ENCODE measurements around the gene HIF1AN.
"Not testable (repeated sequence)": the region's sequence is repeated elsewhere in the genome, so short reads cannot be mapped to it uniquely, and the experiment has no call there.

Gene HIF1AN

DNA sequence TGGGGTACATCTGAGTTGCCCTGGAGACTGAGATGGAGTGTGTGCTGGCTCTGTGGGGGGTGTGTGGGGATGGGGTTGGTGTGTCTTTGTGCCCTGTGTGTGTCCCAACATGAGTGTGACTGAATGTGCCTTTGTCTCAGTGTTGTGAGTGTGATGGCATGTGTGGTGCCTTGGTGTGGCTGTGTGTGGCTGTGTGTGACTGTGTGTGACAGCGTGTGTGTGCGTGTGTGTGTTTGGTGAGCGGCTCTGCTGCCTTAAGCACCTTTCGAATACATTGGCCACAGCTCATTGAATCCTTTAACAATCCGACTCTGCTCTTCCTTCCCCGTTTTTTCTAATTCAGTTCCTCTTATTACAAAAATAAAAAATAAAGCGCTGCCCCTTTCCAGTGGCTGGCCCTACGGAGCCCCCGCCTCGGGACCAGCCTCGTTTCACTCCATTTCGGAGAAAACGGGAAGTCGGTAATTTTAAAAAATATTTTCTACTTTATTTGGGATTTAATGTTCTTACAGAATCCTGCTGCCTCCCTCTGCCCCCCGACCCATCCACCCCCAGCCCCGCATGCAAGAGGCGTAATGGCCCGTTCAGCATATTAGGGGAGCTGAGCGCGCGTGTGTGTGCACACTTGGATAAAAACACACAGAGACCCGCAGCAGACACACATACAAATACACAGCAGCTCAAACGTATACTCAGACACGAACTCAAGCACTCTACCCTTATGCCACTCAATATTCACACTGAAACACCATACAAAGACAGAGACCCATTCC is 35.5 kb downstream of the HIF1AN start:
- no peak overlapping the region for H3K4me3 ChIP-seq (ENCODE audit: low read length)
- no peaks in the 10 kb centered on the region for H3K36me3 ChIP-seq (ENCODE audit: control insufficient read depth, insufficient read depth, low read length)
- no peaks in the 10 kb centered on the region for H3K4me1 ChIP-seq (ENCODE audit: control insufficient read depth, insufficient read depth, low read length)
- no peak overlapping the region for H3K9ac ChIP-seq (ENCODE audit: low read length)
- no peaks in the 10 kb centered on the region for H3K9me3 ChIP-seq (ENCODE audit: control insufficient read depth, low read length)
- peaks cover 48% of the 10 kb centered on the region for H3K27me3 ChIP-seq (ENCODE audit: control insufficient read depth, insufficient read depth, low read length)

DNA sequence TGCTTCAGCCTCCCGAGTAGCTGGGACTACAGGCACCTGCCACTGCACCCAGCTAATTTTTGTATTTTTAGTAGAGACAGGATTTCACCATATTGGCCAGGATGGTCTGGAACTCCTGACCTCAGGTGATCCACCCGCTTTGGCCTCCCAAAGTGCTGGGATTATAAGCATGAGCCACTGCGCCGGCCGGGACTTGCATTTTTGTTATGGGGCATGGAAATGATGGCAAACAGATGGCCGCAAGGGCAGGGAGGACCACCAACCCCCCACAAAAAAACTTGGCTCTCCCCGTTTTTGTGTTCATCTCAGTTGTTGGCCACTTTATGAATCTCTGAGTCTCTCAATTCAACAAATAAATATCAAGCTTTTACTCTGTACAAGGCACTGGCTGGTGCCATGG is 39.4 kb downstream of the HIF1AN start:
- not testable (repeated sequence) for H3K4me3 ChIP-seq (ENCODE audit: low read length); H3K9ac ChIP-seq (ENCODE audit: low read length)
- peaks cover 22% of the 10 kb centered on the region for H3K27me3 ChIP-seq (ENCODE audit: control insufficient read depth, insufficient read depth, low read length)

GRCh38 chr10:100575585-100576281 is 40.0 kb downstream of the HIF1AN start:
- H3K4me1 ChIP-seq (ENCODE audit: control insufficient read depth, insufficient read depth, low read length): no peaks in the 10 kb centered on the region
- no peak overlapping the region for H3K9ac ChIP-seq (ENCODE audit: low read length)
- no peaks in the 10 kb centered on the region for H3K36me3 ChIP-seq (ENCODE audit: control insufficient read depth, insufficient read depth, low read length)
- H3K27me3 ChIP-seq (ENCODE audit: control insufficient read depth, insufficient read depth, low read length): peaks cover 16% of the 10 kb centered on the region
- no peaks in the 10 kb centered on the region for H3K9me3 ChIP-seq (ENCODE audit: control insufficient read depth, low read length)
- H3K4me3 ChIP-seq (ENCODE audit: low read length): no peak overlapping the region

More for the DNA sequence above, 39.4 kb downstream of the HIF1AN start:
- not testable (repeated sequence) for H3K9me3 ChIP-seq (ENCODE audit: control insufficient read depth, low read length); H3K4me1 ChIP-seq (ENCODE audit: control insufficient read depth, insufficient read depth, low read length); H3K36me3 ChIP-seq (ENCODE audit: control insufficient read depth, insufficient read depth, low read length)

- H3K36me3 ChIP-seq (ENCODE audit: control insufficient read depth, insufficient read depth, low read length): no peaks in the 10 kb centered on the region
- H3K4me3 ChIP-seq (ENCODE audit: low read length): no peak overlapping the region
- no peaks in the 10 kb centered on the region for H3K9me3 ChIP-seq (ENCODE audit: control insufficient read depth, low read length)
- H3K4me1 ChIP-seq (ENCODE audit: control insufficient read depth, insufficient read depth, low read length): no peaks in the 10 kb centered on the region
- H3K9ac ChIP-seq (ENCODE audit: low read length): no peak overlapping the region
- H3K27me3 ChIP-seq (ENCODE audit: control insufficient read depth, insufficient read depth, low read length): peaks cover 13% of the 10 kb centered on the region
Measured at GRCh38 chr10:100576282-100576635, 40.5 kb downstream of the HIF1AN start.

GRCh38 chr10:100579261-100580090 is 43.7 kb downstream of the HIF1AN start:
- Histone ChIP-seq H3K36me3 (ENCODE audit: control insufficient read depth, insufficient read depth, low read length) (no peaks in the 10 kb centered on the region), H3K4me3 (ENCODE audit: low read length) (no peak overlapping the region), H3K27me3 (ENCODE audit: control insufficient read depth, insufficient read depth, low read length) (peaks cover 13% of the 10 kb centered on the region), H3K4me1 (ENCODE audit: control insufficient read depth, insufficient read depth, low read length) (no peaks in the 10 kb centered on the region), H3K9ac (ENCODE audit: low read length) (no peak overlapping the region), H3K9me3 (ENCODE audit: control insufficient read depth, low read length) (no peaks in the 10 kb centered on the region)

DNA sequence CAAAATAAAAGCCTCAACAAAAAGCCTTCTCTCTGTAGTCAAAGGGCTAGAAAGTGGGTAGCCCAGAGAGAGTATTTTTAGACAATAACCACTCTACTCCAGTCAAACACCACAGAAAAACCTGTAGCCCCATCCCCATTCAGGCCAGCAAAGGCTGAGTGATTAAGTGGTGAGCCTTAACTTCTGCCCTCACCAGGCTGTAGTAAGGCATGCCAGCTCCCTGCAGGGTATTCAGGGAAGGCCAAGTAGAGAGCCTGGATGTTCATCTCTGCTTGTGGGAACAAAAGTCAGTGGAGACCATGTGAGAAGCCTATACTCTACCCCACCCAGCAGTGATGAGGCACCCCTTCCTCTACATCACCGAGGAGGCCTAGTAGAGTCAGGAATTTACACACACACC is 51.2 kb downstream of the HIF1AN start:
- Histone ChIP-seq H3K4me1 (ENCODE audit: control insufficient read depth, insufficient read depth, low read length) (no peaks in the 10 kb centered on the region), H3K4me3 (ENCODE audit: low read length) (no peak overlapping the region), H3K9ac (ENCODE audit: low read length) (no peak overlapping the region), H3K36me3 (ENCODE audit: control insufficient read depth, insufficient read depth, low read length) (no peaks in the 10 kb centered on the region), H3K27me3 (ENCODE audit: control insufficient read depth, insufficient read depth, low read length) (peaks cover 7% of the 10 kb centered on the region), H3K9me3 (ENCODE audit: control insufficient read depth, low read length) (no peaks in the 10 kb centered on the region)

- H3K4me1 ChIP-seq (ENCODE audit: control insufficient read depth, insufficient read depth, low read length): no peaks in the 10 kb centered on the region
- no peak overlapping the region for H3K4me3 ChIP-seq (ENCODE audit: low read length)
- no peak overlapping the region for H3K9ac ChIP-seq (ENCODE audit: low read length)
- H3K9me3 ChIP-seq (ENCODE audit: control insufficient read depth, low read length): no peaks in the 10 kb centered on the region
- peaks cover 14% of the 10 kb centered on the region for H3K27me3 ChIP-seq (ENCODE audit: control insufficient read depth, insufficient read depth, low read length)
- no peaks in the 10 kb centered on the region for H3K36me3 ChIP-seq (ENCODE audit: control insufficient read depth, insufficient read depth, low read length)
Measured at GRCh38 chr10:100598166-100598565, 62.4 kb downstream of the HIF1AN start.

DNA sequence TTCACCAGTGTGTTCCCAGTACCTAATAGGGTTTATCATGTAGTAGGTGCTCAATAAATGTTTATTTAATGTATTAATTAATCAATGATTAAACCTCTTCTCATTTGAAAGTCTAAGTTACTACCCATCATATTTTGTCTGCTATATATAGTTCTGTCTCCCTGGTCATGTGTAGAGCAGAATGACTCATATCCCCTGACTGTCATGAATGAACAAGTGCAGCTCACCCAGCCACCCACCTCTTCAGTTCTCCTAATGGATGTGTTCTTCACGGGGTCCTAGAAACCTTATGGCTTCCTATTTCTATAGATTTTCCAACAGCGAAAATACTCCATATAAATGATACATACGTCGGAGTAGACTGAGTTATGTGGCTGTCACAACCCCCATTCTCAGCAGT is 64.5 kb downstream of the HIF1AN start:
- H3K36me3 ChIP-seq (ENCODE audit: control insufficient read depth, insufficient read depth, low read length): no peaks in the 10 kb centered on the region
- H3K9me3 ChIP-seq (ENCODE audit: control insufficient read depth, low read length): no peaks in the 10 kb centered on the region
- peaks cover 21% of the 10 kb centered on the region for H3K27me3 ChIP-seq (ENCODE audit: control insufficient read depth, insufficient read depth, low read length)
- no peak overlapping the region for H3K4me3 ChIP-seq (ENCODE audit: low read length)
- no peaks in the 10 kb centered on the region for H3K4me1 ChIP-seq (ENCODE audit: control insufficient read depth, insufficient read depth, low read length)
- H3K9ac ChIP-seq (ENCODE audit: low read length): no peak overlapping the region

- Histone ChIP-seq H3K27me3 (ENCODE audit: control insufficient read depth, insufficient read depth, low read length) (peaks cover 9% of the 10 kb centered on the region), H3K4me3 (ENCODE audit: low read length) (no peak overlapping the region), H3K9me3 (ENCODE audit: control insufficient read depth, low read length) (no peaks in the 10 kb centered on the region), H3K9ac (ENCODE audit: low read length) (no peak overlapping the region), H3K36me3 (ENCODE audit: control insufficient read depth, insufficient read depth, low read length) (no peaks in the 10 kb centered on the region), H3K4me1 (ENCODE audit: control insufficient read depth, insufficient read depth, low read length) (no peaks in the 10 kb centered on the region)
Measured at GRCh38 chr10:100607439-100607838, 71.7 kb downstream of the HIF1AN start.

Data from mucosa of stomach (tissue), 1 donor.